Activated CD4-positive, alpha-beta T cell treated with anti-CD3 and anti-CD28 coated beads for 4 hours (primary cell): Measurements from ENCODE around the gene DIO1.

Experiments
- DNase-seq, 2 donors: peaks; one replicate each; pipeline ENCODE4 v3.0.0-alpha.2; 2020

DIO1 gene

GRCh38 chr1:53943490-53944043 is 49.6 kb downstream of the DIO1 start:
- DNase-seq, result no peak

- no peak for DNase-seq
These were observed 50.6 kb downstream of the DIO1 start for GRCh38 chr1:53944469-53945182.

DNA sequence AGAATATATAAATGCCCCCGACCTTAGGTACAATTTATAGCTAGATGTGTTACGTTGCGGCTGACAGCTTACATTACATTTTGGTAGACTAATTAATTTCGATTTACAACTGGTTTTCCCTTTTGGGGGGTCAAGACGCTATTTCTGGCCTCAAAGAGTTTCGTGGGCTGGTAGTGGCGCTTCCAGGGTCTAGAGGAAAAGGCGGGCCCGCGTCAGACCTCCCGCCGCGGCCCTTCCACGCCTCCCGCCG is 51.1 kb downstream of the DIO1 start:
- no peak for DNase-seq

DNA sequence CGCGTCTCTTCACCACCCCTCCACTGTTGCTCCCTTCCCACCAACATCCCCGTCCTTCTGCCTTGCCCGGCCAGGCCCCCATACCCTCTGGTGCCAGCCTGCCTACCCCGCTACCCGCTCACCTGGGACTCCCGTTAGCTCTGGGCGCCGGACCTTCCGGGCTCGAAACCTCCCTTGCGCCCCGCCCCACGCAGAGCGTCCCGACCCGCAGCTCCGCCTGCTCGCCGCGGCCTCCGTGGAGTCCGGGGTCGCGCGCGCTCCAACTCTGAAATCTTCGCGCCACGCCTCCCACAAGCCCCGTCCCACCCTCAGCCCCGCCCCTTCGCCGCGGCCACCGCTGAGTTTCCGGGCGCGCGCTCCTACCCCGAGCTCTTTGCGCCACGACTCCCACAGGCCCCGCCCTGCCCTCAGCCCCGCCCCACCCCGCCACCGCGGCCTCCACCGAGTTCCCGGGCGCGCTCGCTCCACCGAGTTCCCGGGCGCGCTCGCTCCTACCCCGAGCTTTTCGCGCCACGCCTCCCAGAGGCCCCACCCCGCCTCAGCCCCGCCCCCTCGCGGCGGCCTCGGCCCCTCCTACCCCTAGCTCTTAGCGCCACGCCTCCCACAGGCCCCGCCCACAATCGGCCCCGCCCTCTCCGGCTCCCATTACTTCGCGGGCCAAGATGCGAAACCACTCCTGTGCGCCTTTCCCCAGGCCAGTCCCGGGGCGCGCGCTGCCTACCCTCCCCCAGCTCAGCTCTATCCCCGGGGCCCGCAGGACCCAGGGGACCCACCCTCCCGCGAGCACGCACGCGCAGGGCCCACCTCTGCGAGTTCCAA is 51.7 kb downstream of the DIO1 start, which contains the start of gene IFT25:
TSS of gene IFT25 (minus strand) at position 267 of the 819 bp plus-strand sequence. CDS start 5,617 bp downstream, outside the sequence.
- DNase-seq, result peak; percentile 96 to 99

- peak; percentile 64 to 74 for DNase-seq
These were observed 52.5 kb downstream of the DIO1 start, which contains the start of gene LRRC42 for GRCh38 chr1:53946252-53947171. LRRC42 (plus strand) TSS chr1:53946350; CDS start chr1:53952000, 5,650 bp downstream.

DNA sequence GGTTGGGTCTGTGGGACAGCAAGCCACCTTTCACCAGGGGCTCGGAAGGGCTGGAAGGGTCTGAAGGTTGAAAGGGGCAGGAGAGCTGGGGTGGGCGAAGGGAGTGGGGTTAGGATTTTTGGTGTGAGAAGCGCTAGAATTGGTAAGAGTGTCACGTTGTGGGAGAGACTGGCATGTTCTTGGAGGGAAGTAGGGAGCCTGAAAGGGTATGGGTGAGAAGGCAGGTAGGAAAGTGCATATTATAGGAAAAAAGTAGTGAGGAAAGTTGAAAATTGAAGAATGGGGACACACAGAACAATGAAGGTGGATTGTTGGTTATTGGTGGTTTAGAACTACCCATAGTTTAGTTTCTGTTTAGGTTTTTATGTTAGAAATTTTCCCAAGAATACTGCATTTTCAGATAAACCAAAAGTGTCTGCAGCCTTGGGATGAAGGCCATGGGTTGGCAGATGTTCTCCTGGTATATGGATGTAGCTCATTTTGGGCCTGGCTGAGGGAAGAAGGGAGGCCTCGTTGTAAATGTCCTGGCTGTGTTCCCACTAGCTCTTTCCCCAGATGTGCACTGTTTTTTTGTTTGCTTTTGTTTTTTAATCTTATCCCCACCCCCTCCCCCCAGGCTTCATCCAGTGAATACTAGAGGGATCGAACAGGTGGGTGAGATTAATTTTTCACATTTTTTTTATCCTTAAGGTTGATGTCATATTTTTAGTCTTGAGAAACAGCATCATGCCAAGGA is 53.4 kb downstream of the DIO1 start:
- no peak for DNase-seq

- no peak for DNase-seq
These were observed 54.3 kb downstream of the DIO1 start for GRCh38 chr1:53948291-53948690.

- peak in 1 of 2 donors; percentile 10 for DNase-seq
These were observed 55.3 kb downstream of the DIO1 start for GRCh38 chr1:53949023-53949990.

DNA sequence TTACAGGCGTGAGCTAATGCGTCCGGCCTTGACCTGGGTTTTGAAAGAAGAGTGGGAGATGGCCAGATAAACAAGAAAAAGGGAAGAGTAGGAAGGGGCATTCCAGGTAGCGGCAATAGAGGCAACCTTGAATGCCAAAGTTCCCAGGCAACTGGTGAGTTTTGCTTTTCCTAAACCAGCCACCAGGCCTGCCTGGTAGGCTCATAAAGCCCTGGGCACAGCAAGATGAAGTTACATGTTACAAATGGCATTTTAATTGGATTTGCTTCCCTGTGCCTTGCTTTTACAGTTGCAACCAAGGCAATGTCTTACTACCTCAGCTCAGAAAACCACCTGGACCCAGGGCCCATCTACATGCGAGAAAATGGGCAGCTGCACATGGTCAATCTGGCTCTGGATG is 57.7 kb downstream of the DIO1 start:
- DNase-seq, result no peak

- no peak for DNase-seq
These were observed 60.1 kb downstream of the DIO1 start for GRCh38 chr1:53954128-53954527.

GRCh38 chr1:53956308-53957168 is 62.6 kb downstream of the DIO1 start:
- DNase-seq, result no peak

GRCh38 chr1:53957194-53957818 is 63.3 kb downstream of the DIO1 start:
- no peak for DNase-seq

DNA sequence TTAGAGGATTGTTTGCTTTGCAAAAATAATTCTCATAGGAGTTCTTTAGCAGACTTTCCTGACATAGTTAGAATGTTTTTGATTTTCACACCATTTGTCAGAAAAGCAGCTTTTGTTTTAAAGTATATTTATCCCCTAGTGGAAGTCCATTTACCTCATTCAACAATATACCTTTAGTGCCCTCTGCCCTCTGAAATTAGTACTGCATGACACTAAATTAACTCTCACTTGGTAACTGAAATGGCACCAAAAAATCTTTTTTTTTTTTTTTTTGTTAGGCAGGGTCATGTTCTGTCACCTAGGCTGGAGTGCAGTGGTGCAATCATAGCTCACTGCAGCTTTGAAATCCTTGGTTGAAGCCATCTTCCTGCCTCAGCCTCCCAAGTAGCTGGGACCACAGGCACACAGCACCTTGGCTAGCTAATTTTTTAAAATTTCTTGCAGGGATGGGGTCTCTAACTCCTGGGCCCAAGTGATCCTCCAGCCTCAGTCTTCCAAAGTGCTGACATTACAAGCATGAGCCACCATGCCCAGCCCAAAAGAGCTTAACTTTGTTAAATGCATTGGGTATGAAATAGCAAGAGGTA is 65.8 kb downstream of the DIO1 start:
- peak in 1 of 2 donors; percentile 36 for DNase-seq
